H1 (cell line): ENCODE measurements around the gene TMEM198. TPM values are rescaled to one million over a fixed set of nuclear protein-coding genes. Genes with fewer than 3 reads are reported as not detected.

ENCODE experiments used
- CTCF ChIA-PET: fragments of 300-600 bp; sonication (Branson Sonifier 250); formaldehyde crosslinking; loops from one replicate; lab custom pipeline; 2021; ENCODE audit not compliant: partially characterized antibody; lab: Charles Lee
- POLR2A ChIA-PET: fragments of 300-600 bp; sonication (Branson Sonifier 250); formaldehyde crosslinking; loops from one replicate; lab custom pipeline; 2021; ENCODE audit warnings: inconsistent platforms; ENCODE audit not compliant: partially characterized antibody; lab: Charles Lee
- DNase-seq, 2 experiments: peaks; one replicate each; pipeline versions ENCODE4 v3.0.0 to v3.0.0-alpha.2; 2010 to 2022; ENCODE audit warnings: low spot score in 2 of 2, low read depth in 1 of 2, mixed read lengths in 1 of 2
- FAIRE-seq: peaks from 2 replicates; lab custom pipeline; 2011; peaks lifted over from hg19 to GRCh38; lab: Jason Lieb, UNC
- H2AFZ ChIP-seq: 2 replicates; pipeline ENCODE4 v1.8.1; 2012; ENCODE audit warnings: low read length, inconsistent platforms
- H2AK5ac ChIP-seq: 2 replicates; pipeline ENCODE4 v1.6.1; 2013; ENCODE audit warnings: low read depth, low read length
- H2BK120ac ChIP-seq: replicated peaks from 2 replicates; pipeline ENCODE3; 2013; ENCODE audit warnings: low read depth, low read length, inconsistent platforms
- H2BK12ac ChIP-seq: 2 replicates; pipeline ENCODE4 v1.6.1; 2013; ENCODE audit warnings: low read depth, low read length
- H2BK15ac ChIP-seq: 2 replicates; pipeline ENCODE4 v1.6.1; 2013; ENCODE audit warnings: low read length
- H2BK20ac ChIP-seq: 2 replicates; pipeline ENCODE4 v1.6.1; 2013; ENCODE audit warnings: low read length
- H2BK5ac ChIP-seq: 2 replicates; pipeline ENCODE4 v1.6.1; 2013; ENCODE audit warnings: low read depth, low read length
- H3K14ac ChIP-seq: 2 replicates; pipeline ENCODE4 v1.6.1; 2013; ENCODE audit warnings: inconsistent platforms; ENCODE audit not compliant: insufficient read length
- H3K18ac ChIP-seq: 2 replicates; pipeline ENCODE4 v1.6.1; 2013; ENCODE audit warnings: low read length; ENCODE audit errors: extremely low read depth
- H3K23ac ChIP-seq: 2 replicates; pipeline ENCODE4 v1.6.1; 2013; ENCODE audit warnings: inconsistent platforms; ENCODE audit not compliant: insufficient read length
- H3K23me2 ChIP-seq: 2 replicates; pipeline ENCODE4 v1.6.1; 2013; ENCODE audit warnings: low read depth, low read length
- H3K27ac ChIP-seq: 2 replicates; pipeline ENCODE4 v1.6.1; 2011; ENCODE audit warnings: low read depth, low read length, inconsistent platforms
- H3K27me3 ChIP-seq, 4 experiments: replicated peaks in 1 of 4; 1 replicate in 1 of 4; 2 replicates in 3 of 4; pipeline versions ENCODE4 v1.6.1 to v1.8.1; 2011 to 2013; ENCODE audit warnings: low read length in 3 of 4, mild to moderate bottlenecking in 3 of 4, inconsistent platforms in 2 of 4, mixed read lengths in 2 of 4, moderate library complexity in 1 of 4; ENCODE audit not compliant: control insufficient read depth in 3 of 4, insufficient read depth in 3 of 4; ENCODE audit errors: extremely low read depth in 1 of 4
- H3K36me3 ChIP-seq, 4 experiments: 2 replicates each; pipeline versions ENCODE4 v1.6.1 to v1.8.1; 2011 to 2013; ENCODE audit warnings: mild to moderate bottlenecking in 4 of 4, low read length in 3 of 4, moderate library complexity in 2 of 4, control low read depth in 1 of 4, inconsistent platforms in 1 of 4; ENCODE audit not compliant: insufficient read depth in 4 of 4, control insufficient read depth in 2 of 4
- H3K4ac ChIP-seq: replicated peaks from 2 replicates; pipeline ENCODE3; 2013; ENCODE audit warnings: low read length, low read depth, mixed read lengths, inconsistent platforms; ENCODE audit not compliant: insufficient read length
- H3K4me1 ChIP-seq, 4 experiments: replicated peaks in 1 of 4; 1 replicate in 1 of 4; 2 replicates in 3 of 4; pipeline versions ENCODE4 v1.6.1 to v1.8.1; 2011 to 2013; ENCODE audit warnings: low read length in 3 of 4, inconsistent platforms in 2 of 4, mixed read lengths in 1 of 4; ENCODE audit not compliant: insufficient read depth in 4 of 4, control insufficient read depth in 3 of 4
- H3K4me2 ChIP-seq, 2 experiments: 2 replicates each; pipeline versions ENCODE4 v1.6.1 to v1.8.1; 2011 to 2013; ENCODE audit warnings: low read depth in 2 of 2, low read length in 2 of 2, control low read depth in 1 of 2, inconsistent platforms in 1 of 2, mild to moderate bottlenecking in 1 of 2; ENCODE audit not compliant: insufficient read depth in 1 of 2
- H3K4me3 ChIP-seq, 4 experiments: fragments of 200-600, 300-600 bp in 1 of 4; sonication (generic), shearing (Covaris generic), sonication (Bioruptor Twin) in 1 of 4; 2 replicates each; pipeline versions ENCODE4 v1.5.1 to v1.8.1; 2011 to 2016; ENCODE audit warnings: low read length in 4 of 4, low read depth in 3 of 4, control low read depth in 2 of 4, inconsistent platforms in 2 of 4, mild to moderate bottlenecking in 2 of 4, mixed read lengths in 1 of 4, moderate library complexity in 1 of 4; ENCODE audit not compliant: insufficient read depth in 2 of 4; ENCODE audit errors: extremely low read depth in 1 of 4
- H3K56ac ChIP-seq: replicated peaks from 2 replicates; pipeline ENCODE3; 2013; ENCODE audit warnings: low read depth, mild to moderate bottlenecking, mixed read lengths, low read length, inconsistent platforms; ENCODE audit not compliant: insufficient read length
- H3K79me1 ChIP-seq: 2 replicates; pipeline ENCODE4 v1.6.1; 2013; ENCODE audit warnings: low read depth, low read length, control low read depth
- H3K79me2 ChIP-seq, 2 experiments: 2 replicates each; pipeline versions ENCODE4 v1.6.1 to v1.8.1; 2012 to 2013; ENCODE audit warnings: low read length in 2 of 2, mild to moderate bottlenecking in 2 of 2, inconsistent platforms in 1 of 2; ENCODE audit not compliant: insufficient read depth in 2 of 2, control insufficient read depth in 1 of 2
- H3K9ac ChIP-seq, 4 experiments: replicated peaks in 1 of 4; 1 replicate in 1 of 4; 2 replicates in 3 of 4; pipeline versions ENCODE4 v1.6.1 to v1.8.1; 2011 to 2013; ENCODE audit warnings: low read depth in 3 of 4, low read length in 3 of 4, control low read depth in 2 of 4, mild to moderate bottlenecking in 2 of 4, moderate library complexity in 2 of 4, inconsistent platforms in 1 of 4; ENCODE audit errors: extremely low read depth in 1 of 4
- H3K9me3 ChIP-seq, 2 experiments: 2 replicates each; pipeline versions ENCODE4 v1.6.1 to v1.8.1; 2012 to 2013; ENCODE audit warnings: mild to moderate bottlenecking in 2 of 2, moderate library complexity in 2 of 2, control low read depth in 1 of 2, inconsistent platforms in 1 of 2, low read depth in 1 of 2, low read length in 1 of 2, mixed read lengths in 1 of 2; ENCODE audit not compliant: insufficient read depth in 2 of 2
- H4K20me1 ChIP-seq, 2 experiments: replicated peaks in 1 of 2; 2 replicates each; pipeline versions ENCODE3 to v1.8.1; 2011 to 2013; ENCODE audit warnings: inconsistent platforms in 2 of 2, low read length in 2 of 2, mild to moderate bottlenecking in 1 of 2; ENCODE audit not compliant: insufficient read depth in 2 of 2, control insufficient read depth in 1 of 2
- H4K5ac ChIP-seq: 2 replicates; pipeline ENCODE4 v1.6.1; 2013; ENCODE audit warnings: low read length, low read depth, mixed read lengths, inconsistent platforms; ENCODE audit not compliant: insufficient read length
- H4K8ac ChIP-seq: 2 replicates; pipeline ENCODE4 v1.8.0; 2013; ENCODE audit warnings: mild to moderate bottlenecking, moderate library complexity, low read length, inconsistent platforms; ENCODE audit not compliant: insufficient read depth; ENCODE audit errors: extremely low read depth
- H4K91ac ChIP-seq: replicated peaks from 2 replicates; pipeline ENCODE3; 2013; ENCODE audit warnings: low read length, mixed read lengths, inconsistent platforms; ENCODE audit not compliant: insufficient read length
- EP300 ChIP-seq, 2 experiments: IDR thresholded peaks; 1 replicate in 1 of 2; 2 replicates in 1 of 2; pipeline ENCODE4 v1.6.1; 2011 to 2012; ENCODE audit warnings: low read depth in 2 of 2, low read length in 2 of 2, mild to moderate bottlenecking in 2 of 2, borderline replicate concordance in 1 of 2, inconsistent platforms in 1 of 2, moderate library complexity in 1 of 2
- FOSL1 ChIP-seq: IDR thresholded peaks from 2 replicates; pipeline ENCODE4 v1.6.1; 2011; ENCODE audit warnings: mild to moderate bottlenecking, low read depth, low read length, moderate library complexity; ENCODE audit not compliant: insufficient read depth
- WGBS, 2 experiments: shearing (Covaris generic) in 1 of 2; methylation state at CpG; one replicate each; pipeline versions ENCODE4 v1.1.6 to v1.1.7; 2013 to 2015; ENCODE audit warnings: low lambda C conversion rate in 2 of 2, mixed read lengths in 2 of 2, inconsistent platforms in 1 of 2, low coverage in 1 of 2, missing lambda C conversion rate in 1 of 2; ENCODE audit not compliant: insufficient replicate concordance in 2 of 2, insufficient coverage in 1 of 2, insufficient read length in 1 of 2; ENCODE audit errors: extremely low coverage in 1 of 2, missing lambda C conversion rate in 1 of 2; 5-methylcytosine and 5-hydroxymethylcytosine counted together
- polyA plus RNA-seq, 7 experiments: library from polyadenylated mRNA; depleted of rRNA in 3 of 7; stranded (reverse) in 5 of 7; unstranded in 2 of 7; fragments of >200 nt in 5 of 7; fragments of 200-250 nt in 2 of 7; gene quantifications; 1 replicate in 5 of 7; 2 replicates in 1 of 7; 4 replicates in 1 of 7; pipeline versions ENCODE4 v1.2.1 to v1.2.3, GENCODE V29; 2011 to 2013; ENCODE audit warnings: missing spikeins in 2 of 7, mixed read lengths in 2 of 7
- total RNA-seq: library from RNA; stranded (reverse); fragmentation: NEBNext Ultra II Directional; extraction: Animal tissue kit (Norgen Biotek cat#: 25700); gene quantifications from 2 replicates; pipeline ENCODE4 v1.2.1, GENCODE V29; 2021

TMEM198 gene
- total and polyA plus RNA-seq, 2 of the 8 experiments (the other 6 are each of a cell fraction or from before 2014, with no cell fraction given), result 10.2 to 10.4 TPM

- Histone ChIP-seq H3K14ac (no peak overlapping the region), H3K9me3 (no peaks in the 10 kb centered on the region), H3K4me1 (peaks cover 7 to 66% (median 57%) of the 10 kb centered on the region in 4 experiments), H3K56ac (no peak overlapping the region), H3K4me2 (no peak overlapping the region), H2BK5ac (no peak overlapping the region), H4K5ac (no peak overlapping the region), H3K18ac (0 out of 2 replicates have a peak overlapping the region, but pooled peaks have one; percentile 13), H3K27ac (no peak overlapping the region), H2AK5ac (no peak overlapping the region), H2BK12ac (0 out of 2 replicates have a peak overlapping the region, but pooled peaks have one; percentile 23), H3K4ac (peak overlapping the region; percentile 61), H2BK120ac (no peak overlapping the region), H4K20me1 (peaks cover 2 to 5% of the 10 kb centered on the region in 2 experiments), H3K36me3 (no peaks in the 10 kb centered on the region), H3K23ac (no peak overlapping the region), H2AFZ (no peak overlapping the region), H3K27me3 (peaks cover 2 to 49% (median 42%) of the 10 kb centered on the region in 4 experiments), H4K8ac (no peak overlapping the region), H2BK20ac (no peak overlapping the region), H3K79me2 (no peaks in the 10 kb centered on the region), H3K79me1 (no peaks in the 10 kb centered on the region), H3K9ac (no peak overlapping the region), H4K91ac (peak overlapping the region; percentile 52), H3K4me3 (no peak overlapping the region), H3K23me2 (peaks cover 9% of the 10 kb centered on the region), H2BK15ac (no peak overlapping the region; the same call in 1 of the 2 replicates)
- TF ChIP-seq EP300 (IDR thresholded peaks at IDR 0.05; ENCODE audit: borderline replicate concordance in 1 of 2, low read depth in 2 of 2, low read length in 2 of 2) (peak in 1 of 2 experiments; percentile 88; a peak in 1 of 3 replicates), FOSL1 (no peak)
- WGBS, 2 experiments, result 68% methylated on average over 6 of the region's 15 CpGs; no CpG with 5 or more reads in 1 of the 2 experiments
- CTCF ChIA-PET, result interaction anchor here (0.6 to 113.1 kb wide), 9 partner anchors 10 to 258 kb away, joined by 3 to 7248 read pairs (median 10); partner anchors contain the start of genes CHPF, DES, GMPPA and SPEG
- DNase-seq (no peak), FAIRE-seq (no peak)
- POLR2A ChIA-PET, result interaction anchor here (0.6 to 11.0 kb wide), 10 partner anchors 9 to 489 kb away, joined by 3 to 216 read pairs (median 4); partner anchors contain the start of gene GMPPA
Observed at GRCh38 chr2:219511547-219512325, 32.1 kb upstream of the TMEM198 start.
